Stimulated activated CD8-positive, alpha-beta memory T cell treated with anti-CD3 and anti-CD28 coated beads, Interleukin-2, amount 100 ng/mL, for 1 hour (primary cell): ENCODE results near the gene MRPS12.
"Not testable (repeated sequence)": the region's sequence is repeated elsewhere in the genome, so short reads cannot be mapped to it uniquely, and the experiment has no call there.

ENCODE experiments used
- DNase-seq, 2 donors: peaks; one replicate each; pipeline ENCODE4 v3.0.0-alpha.2; 2020; ENCODE audit warnings: low read depth in 2 of 2

Gene MRPS12

GRCh38 chr19:38939957-38940356 is 9.2 kb downstream of the MRPS12 start:
- no peak for DNase-seq

GRCh38 chr19:38941466-38941865 is 10.7 kb downstream of the MRPS12 start:
- DNase-seq = not testable (repeated sequence)

GRCh38 chr19:38941979-38942378 is 11.2 kb downstream of the MRPS12 start:
- no peak for DNase-seq

- DNase-seq = no peak
Observed at GRCh38 chr19:38942471-38943181, 11.9 kb downstream of the MRPS12 start.

- no peak for DNase-seq
Observed at GRCh38 chr19:38944981-38945506, 14.3 kb downstream of the MRPS12 start.

GRCh38 chr19:38945562-38946228 is 15.0 kb downstream of the MRPS12 start:
- DNase-seq = no peak

GRCh38 chr19:38946229-38947010 is 15.7 kb downstream of the MRPS12 start:
- no peak for DNase-seq

- peak; percentile 39 to 78 for DNase-seq
Observed at GRCh38 chr19:38949580-38950367, 19.0 kb downstream of the MRPS12 start.

GRCh38 chr19:38951187-38951586 is 20.4 kb downstream of the MRPS12 start:
- DNase-seq = no peak

- no peak for DNase-seq
Observed at GRCh38 chr19:38952395-38953165, 21.8 kb downstream of the MRPS12 start.

GRCh38 chr19:38953677-38954076 is 22.9 kb downstream of the MRPS12 start:
- DNase-seq = no peak

- DNase-seq = no peak
Observed at GRCh38 chr19:38956264-38956663, 25.5 kb downstream of the MRPS12 start.

- DNase-seq = no peak
Observed at GRCh38 chr19:38958301-38958700, 27.6 kb downstream of the MRPS12 start.

GRCh38 chr19:38959618-38960017 is 28.9 kb downstream of the MRPS12 start:
- no peak for DNase-seq

- DNase-seq = no peak
Observed at GRCh38 chr19:38964738-38965137, 34.0 kb downstream of the MRPS12 start.

GRCh38 chr19:38966149-38966548 is 35.4 kb downstream of the MRPS12 start:
- DNase-seq = not testable (repeated sequence)

GRCh38 chr19:38970664-38971532 is 40.2 kb downstream of the MRPS12 start:
- no peak for DNase-seq

- no peak for DNase-seq
Observed at GRCh38 chr19:38971672-38972071, 40.9 kb downstream of the MRPS12 start.

- DNase-seq = no peak
Observed at GRCh38 chr19:38974624-38975213, 44.0 kb downstream of the MRPS12 start.
